GM12878 (cell line): ENCODE results near the gene KRT82. TPM values are rescaled to one million over a fixed set of nuclear protein-coding genes. Genes with fewer than 3 reads are reported as not detected.

Source experiments
- ATAC-seq: fragments of 200-7000 bp; cut with Tn5 transposase; 3 replicates; pipeline ENCODE4 v1.9.1; 2020; ENCODE audit warnings: mild to moderate bottlenecking, moderate library complexity
- BruUV-seq: library from RNA; stranded (reverse); fragments of 400-500 nt; replicated peaks from 2 replicates; lab custom pipeline; 2021; lab: Mats Ljungman, UMichigan
- CTCF ChIA-PET: fragments of 300-600 bp; sonication (Branson Sonifier 250); formaldehyde crosslinking; extraction: SDS; loops from one replicate; lab custom pipeline; 2021; ENCODE audit warnings: inconsistent platforms; lab: Yijun Ruan, JAX
- POLR2A ChIA-PET: fragments of 350-600 bp; formaldehyde crosslinking; extraction: SDS; loops from one replicate; lab custom pipeline; 2021; ENCODE audit warnings: inconsistent platforms; lab: Charles Lee
- RAD21 ChIA-PET: fragments of 300-600 bp; sonication (Branson Sonifier 250); formaldehyde crosslinking; loops from one replicate; lab custom pipeline; 2023; ENCODE audit warnings: antibody characterized with exemption; ENCODE audit not compliant: unreplicated experiment; lab: Charles Lee
- SMC1A ChIA-PET: fragments of 300-600 bp; sonication (Branson Sonifier 250); formaldehyde crosslinking; loops from one replicate; lab custom pipeline; 2023; ENCODE audit not compliant: unreplicated experiment, uncharacterized antibody; lab: Charles Lee
- DNase-seq: peaks from one replicate; pipeline ENCODE4 v3.0.0-alpha.2; 2011; ENCODE audit warnings: low read depth, low spot score
- FAIRE-seq: peaks from 3 replicates; lab custom pipeline; 2011; peaks lifted over from hg19 to GRCh38; lab: Jason Lieb, UNC
- H2AFZ ChIP-seq: 2 replicates; pipeline ENCODE4 v1.6.0; 2011; ENCODE audit warnings: low read depth, low read length, control low read depth; ENCODE audit not compliant: control insufficient read depth
- H3K27ac ChIP-seq: 2 replicates; pipeline ENCODE4 v1.5.1; 2011; ENCODE audit warnings: control low read depth; ENCODE audit not compliant: control insufficient read depth, insufficient read depth
- H3K27me3 ChIP-seq, 2 experiments: replicated peaks in 1 of 2; 2 replicates each; pipeline versions ENCODE4 v1.6.0 to v1.6.1; 2011; ENCODE audit warnings: low read length in 1 of 2; ENCODE audit not compliant: control insufficient read depth in 2 of 2, insufficient read depth in 2 of 2
- H3K36me3 ChIP-seq, 2 experiments: 2 replicates each; pipeline ENCODE4 v1.5.1; 2011; ENCODE audit warnings: low read length in 1 of 2; ENCODE audit not compliant: control insufficient read depth in 2 of 2, insufficient read depth in 2 of 2
- H3K4me1 ChIP-seq: 2 replicates; pipeline ENCODE4 v1.6.1; 2011; ENCODE audit warnings: mild to moderate bottlenecking, low read length, moderate library complexity, mixed read lengths; ENCODE audit not compliant: control insufficient read depth, insufficient read depth
- H3K4me2 ChIP-seq: 2 replicates; pipeline ENCODE4 v1.6.0; 2011; ENCODE audit warnings: control low read depth; ENCODE audit not compliant: control insufficient read depth, insufficient read depth
- H3K4me3 ChIP-seq: fragments of 200-600 bp; sonication (generic); 2 replicates; pipeline ENCODE4 v1.5.1; 2016
- H3K79me2 ChIP-seq: 2 replicates; pipeline ENCODE4 v1.6.0; 2011; ENCODE audit warnings: low read length; ENCODE audit not compliant: control insufficient read depth, insufficient read depth
- H3K9ac ChIP-seq: 2 replicates; pipeline ENCODE4 v1.8.0; 2011; ENCODE audit warnings: low read length, control low read depth, mixed read lengths; ENCODE audit not compliant: control insufficient read depth, insufficient read depth
- H3K9me3 ChIP-seq: replicated peaks from 3 replicates; pipeline ENCODE4 v1.5.1; 2011; ENCODE audit warnings: mild to moderate bottlenecking, low read length; ENCODE audit not compliant: control insufficient read depth, insufficient read depth
- H4K20me1 ChIP-seq: 2 replicates; pipeline ENCODE4 v1.6.0; 2011; ENCODE audit not compliant: control insufficient read depth, insufficient read depth
- ATF2 ChIP-seq: IDR thresholded peaks from 2 replicates; pipeline ENCODE4 v1.6.1; 2012; ENCODE audit warnings: low read length, inconsistent platforms
- BHLHE40 ChIP-seq, 2 experiments: fragments of 450-650 bp in 1 of 2; IDR thresholded peaks; 2 replicates each; pipeline ENCODE4 v1.6.1; 2011 to 2017; ENCODE audit warnings: low read depth in 2 of 2, borderline replicate concordance in 1 of 2, improper control_type of control experiment in 1 of 2, low read length in 1 of 2, mild to moderate bottlenecking in 1 of 2
- E2F4 ChIP-seq: IDR thresholded peaks from 2 replicates; pipeline ENCODE4 v1.6.1; 2012; ENCODE audit warnings: low read depth, low read length, improper control_type of control experiment
- GATAD2B ChIP-seq: fragments of 450-650 bp; conservative IDR thresholded peaks from 2 replicates; pipeline ENCODE4 v1.6.1; 2017; ENCODE audit warnings: low read depth, mild to moderate bottlenecking, moderate library complexity
- KAT2A ChIP-seq: conservative IDR thresholded peaks from 2 replicates; pipeline ENCODE4 v1.6.1; 2011; ENCODE audit warnings: low read depth, low read length; ENCODE audit not compliant: control insufficient read depth
- LARP7 ChIP-seq: fragments of 450-650 bp; IDR thresholded peaks from 2 replicates; pipeline ENCODE4 v1.6.1; 2017; ENCODE audit warnings: mild to moderate bottlenecking
- MLLT1 ChIP-seq: fragments of 450-650 bp; IDR thresholded peaks from 2 replicates; pipeline ENCODE4 v1.6.1; 2016; ENCODE audit warnings: mild to moderate bottlenecking
- MTA2 ChIP-seq: fragments of 450-650 bp; IDR thresholded peaks from 2 replicates; pipeline ENCODE4 v1.6.1; 2016; ENCODE audit warnings: low read depth, mild to moderate bottlenecking, moderate library complexity
- MXI1 ChIP-seq: fragments of 150-350 bp; IDR thresholded peaks from 2 replicates; pipeline ENCODE4 v1.6.1; 2011; ENCODE audit warnings: low read depth, mild to moderate bottlenecking, inconsistent platforms, low read length, improper control_type of control experiment
- PAX8 ChIP-seq: fragments of 450-650 bp; IDR thresholded peaks from 2 replicates; pipeline ENCODE4 v1.6.1; 2017; ENCODE audit warnings: mild to moderate bottlenecking, moderate library complexity
- PML ChIP-seq: IDR thresholded peaks from 2 replicates; pipeline ENCODE4 v1.6.1; 2012; ENCODE audit warnings: low read length, inconsistent platforms
- RELA ChIP-seq: fragments of 450-650 bp; IDR thresholded peaks from 2 replicates; pipeline ENCODE4 v1.8.0; 2014; ENCODE audit warnings: borderline replicate concordance; ENCODE audit not compliant: partially characterized antibody
- SP1 ChIP-seq: IDR thresholded peaks from one replicate; pipeline ENCODE4 v1.6.1; 2011; ENCODE audit warnings: low read depth, low read length
- STAT1 ChIP-seq: fragments of 450-650 bp; conservative IDR thresholded peaks from 2 replicates; pipeline ENCODE4 v1.6.1; 2014; ENCODE audit warnings: antibody characterized with exemption, mild to moderate bottlenecking
- STAT3 ChIP-seq: IDR thresholded peaks from 2 replicates; pipeline ENCODE4 v1.6.1; 2011; ENCODE audit warnings: low read depth, low read length, improper control_type of control experiment
- TAF1 ChIP-seq: IDR thresholded peaks from 2 replicates; pipeline ENCODE4 v1.6.1; 2011; ENCODE audit warnings: mild to moderate bottlenecking, low read depth, low read length, borderline replicate concordance
- YBX1 ChIP-seq: fragments of 450-650 bp; IDR thresholded peaks from 2 replicates; pipeline ENCODE4 v1.6.1; 2016; ENCODE audit warnings: antibody characterized with exemption
- ZNF274 ChIP-seq: IDR thresholded peaks from one replicate; pipeline ENCODE4 v1.8.0; 2011; ENCODE audit not compliant: insufficient read length, insufficient read depth
- WGBS: methylation state at CpG from one replicate; pipeline ENCODE4 v1.1.6; 2016; ENCODE audit warnings: low lambda C conversion rate; ENCODE audit not compliant: insufficient replicate concordance, insufficient coverage; ENCODE audit errors: missing lambda C conversion rate; 5-methylcytosine and 5-hydroxymethylcytosine counted together
- in situ Hi-C: fragments of 300-500 bp; cut with MboI; formaldehyde crosslinking; loops from 9 replicates; pipeline ENCODE4 v1.14.3; 2018; ENCODE audit warnings: mixed read lengths
- intact Hi-C: fragments of 100-400 bp; cut with micrococcal nuclease; formaldehyde crosslinking; loops from one replicate; pipeline ENCODE4 v1.14.2; 2022; ENCODE audit not compliant: unreplicated experiment
- polyA plus RNA-seq, 11 experiments: library from polyadenylated mRNA; depleted of rRNA in 4 of 11; unstranded in 6 of 11; stranded (reverse) in 5 of 11; fragments of >200 nt; fragmentation: Nextera tagmentation in 4 of 11; fragmentation: Illumina TruSeq in 1 of 11; extraction: Ambion mirVana in 4 of 11; extraction: Trizol in 1 of 11; gene quantifications; 1 replicate in 1 of 11; 2 replicates in 10 of 11; pipeline versions ENCODE4 v1.2.1 to v1.2.3, GENCODE V29; 2011 to 2016; ENCODE audit warnings: inconsistent platforms in 2 of 11, missing spikeins in 2 of 11, low read depth in 1 of 11
- total RNA-seq, 4 experiments: library from RNA; depleted of rRNA in 3 of 4; stranded (reverse); fragments of >200 nt in 3 of 4; fragmentation: Illumina TruSeq in 1 of 4; extraction: Trizol in 1 of 4; gene quantifications; 2 replicates each; pipeline versions ENCODE4 v1.2.1 to v1.2.3, GENCODE V29; 2013 to 2021
- TF ChIP-seq, protein P1 (sequence below): IDR thresholded peaks from 2 replicates; pipeline ENCODE4 v1.6.1; 2011; ENCODE audit warnings: mild to moderate bottlenecking, low read depth, low read length, moderate library complexity; ENCODE audit not compliant: insufficient replicate concordance

Gene KRT82
- total and polyA plus RNA-seq, 10 of the 15 experiments (the other 5 are each of a cell fraction or from before 2014, with no cell fraction given), result not detected

- TF ChIP-seq ATF2, result no peak
- no peak for TF ChIP-seq GATAD2B
- TF ChIP-seq TAF1, result no peak
- TF ChIP-seq RELA, result no peak
- TF ChIP-seq, protein P1, sequence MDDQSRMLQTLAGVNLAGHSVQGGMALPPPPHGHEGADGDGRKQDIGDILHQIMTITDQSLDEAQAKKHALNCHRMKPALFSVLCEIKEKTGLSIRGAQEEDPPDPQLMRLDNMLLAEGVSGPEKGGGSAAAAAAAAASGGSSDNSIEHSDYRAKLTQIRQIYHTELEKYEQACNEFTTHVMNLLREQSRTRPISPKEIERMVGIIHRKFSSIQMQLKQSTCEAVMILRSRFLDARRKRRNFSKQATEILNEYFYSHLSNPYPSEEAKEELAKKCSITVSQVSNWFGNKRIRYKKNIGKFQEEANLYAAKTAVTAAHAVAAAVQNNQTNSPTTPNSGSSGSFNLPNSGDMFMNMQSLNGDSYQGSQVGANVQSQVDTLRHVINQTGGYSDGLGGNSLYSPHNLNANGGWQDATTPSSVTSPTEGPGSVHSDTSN, result no peak
- TF ChIP-seq YBX1, result no peak
- TF ChIP-seq ZNF274, result no peak
Measured at GRCh38 chr12:52350021-52350620, 56.0 kb downstream of the KRT82 start (continued).

GRCh38 chr12:52349196-52349595 lies 56.9 kb downstream of the KRT82 start:
- H3K27me3 ChIP-seq, result no peaks in the 10 kb centered on the region; a peak in 1 of 4 replicates
- SMC1A ChIA-PET, result no interaction called here
- RAD21 ChIA-PET, result no interaction called here
- H3K79me2 ChIP-seq, result no peaks in the 10 kb centered on the region
- no TSS peak for BruUV-seq
- DNase-seq (no peak), ATAC-seq (peak; percentile 76), FAIRE-seq (no peak)
- no peak overlapping the region for H3K9ac ChIP-seq
- no peaks in the 10 kb centered on the region for H3K9me3 ChIP-seq
- in situ Hi-C loops, result no loop called here
- WGBS, result 34% methylated on average over 6 of the region's 6 CpGs
- no peak overlapping the region for H3K4me2 ChIP-seq
- CTCF ChIA-PET, result interaction anchor here (1.0 kb wide), 1 partner anchor 21 kb away, joined by 3 read pairs; no protein-coding TSS in a partner anchor
- H3K4me1 ChIP-seq, result no peaks in the 10 kb centered on the region
- intact Hi-C loops, result no loop called here
- no peak overlapping the region for H2AFZ ChIP-seq
- no peaks in the 10 kb centered on the region for H3K36me3 ChIP-seq
- H4K20me1 ChIP-seq, result no peaks in the 10 kb centered on the region
- no peak overlapping the region for H3K27ac ChIP-seq
- POLR2A ChIA-PET, result no interaction called here
- H3K4me3 ChIP-seq, result no peak overlapping the region
- no peak for TF ChIP-seq MLLT1
- TF ChIP-seq PAX8, result no peak
- TF ChIP-seq STAT3, result no peak
- TF ChIP-seq ZNF274, result no peak
- peak in 1 of 2 experiments; percentile 46; a peak in 1 of 4 replicates for TF ChIP-seq BHLHE40 (IDR thresholded peaks at IDR 0.05; ENCODE audit: borderline replicate concordance in 1 of 2, low read depth in 2 of 2, low read length in 1 of 2)
- TF ChIP-seq MTA2, result 0 out of 2 replicates have a peak, but pooled peaks have one; percentile 31
- TF ChIP-seq KAT2A, result no peak
- TF ChIP-seq E2F4, result no peak
- TF ChIP-seq STAT1, result no peak
- no peak for TF ChIP-seq MXI1
- TF ChIP-seq PML, result no peak
- no peak for TF ChIP-seq SP1
- TF ChIP-seq LARP7, result no peak
